ENCODE data around the gene DUSP15.

DNA sequence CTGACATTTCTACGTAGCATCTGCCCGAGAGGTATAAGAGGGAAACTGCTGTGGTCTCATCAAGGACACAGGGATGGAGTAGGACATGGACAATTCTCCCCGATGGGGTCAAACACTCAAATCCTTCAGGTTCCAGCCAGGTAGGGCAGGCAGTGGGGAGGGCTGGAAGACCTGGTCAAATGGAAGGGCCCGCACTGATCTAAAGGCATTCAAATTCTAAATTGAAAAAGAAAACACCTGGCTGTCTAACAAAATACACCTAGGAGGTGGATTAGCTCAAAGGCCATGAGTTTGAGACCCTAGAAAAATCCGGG lies 8.2 kb downstream of the DUSP15 start:
- TF ChIP-seq, protein P1, sequence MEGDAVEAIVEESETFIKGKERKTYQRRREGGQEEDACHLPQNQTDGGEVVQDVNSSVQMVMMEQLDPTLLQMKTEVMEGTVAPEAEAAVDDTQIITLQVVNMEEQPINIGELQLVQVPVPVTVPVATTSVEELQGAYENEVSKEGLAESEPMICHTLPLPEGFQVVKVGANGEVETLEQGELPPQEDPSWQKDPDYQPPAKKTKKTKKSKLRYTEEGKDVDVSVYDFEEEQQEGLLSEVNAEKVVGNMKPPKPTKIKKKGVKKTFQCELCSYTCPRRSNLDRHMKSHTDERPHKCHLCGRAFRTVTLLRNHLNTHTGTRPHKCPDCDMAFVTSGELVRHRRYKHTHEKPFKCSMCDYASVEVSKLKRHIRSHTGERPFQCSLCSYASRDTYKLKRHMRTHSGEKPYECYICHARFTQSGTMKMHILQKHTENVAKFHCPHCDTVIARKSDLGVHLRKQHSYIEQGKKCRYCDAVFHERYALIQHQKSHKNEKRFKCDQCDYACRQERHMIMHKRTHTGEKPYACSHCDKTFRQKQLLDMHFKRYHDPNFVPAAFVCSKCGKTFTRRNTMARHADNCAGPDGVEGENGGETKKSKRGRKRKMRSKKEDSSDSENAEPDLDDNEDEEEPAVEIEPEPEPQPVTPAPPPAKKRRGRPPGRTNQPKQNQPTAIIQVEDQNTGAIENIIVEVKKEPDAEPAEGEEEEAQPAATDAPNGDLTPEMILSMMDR (IDR thresholded peaks at IDR 0.05; ENCODE audit: low read depth, low read length, missing input control): no peak
- no peak for TF ChIP-seq RXRA (IDR thresholded peaks at IDR 0.05)
